Measurements from ENCODE around the gene METTL4.

DNA sequence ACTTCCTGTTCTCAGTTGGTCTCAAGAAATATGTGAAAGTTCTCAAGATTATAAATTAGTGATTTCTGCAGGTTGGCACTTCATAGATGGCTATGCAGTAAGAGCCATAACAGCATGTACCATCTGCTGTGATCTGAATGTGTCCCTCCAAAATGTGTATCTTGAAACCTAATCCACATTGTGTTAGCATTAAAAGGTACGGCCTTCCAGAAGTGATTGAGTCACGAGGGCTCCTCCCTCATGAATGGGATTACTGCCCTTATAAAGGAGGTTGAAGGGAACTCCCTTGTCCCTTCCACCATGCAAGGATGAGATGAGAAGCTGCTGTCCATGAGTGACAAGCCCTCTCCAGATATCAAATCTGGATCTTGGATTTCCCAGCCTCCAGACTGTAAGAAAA is 45.0 kb downstream of the METTL4 start:
- TF ChIP-seq, protein P1, sequence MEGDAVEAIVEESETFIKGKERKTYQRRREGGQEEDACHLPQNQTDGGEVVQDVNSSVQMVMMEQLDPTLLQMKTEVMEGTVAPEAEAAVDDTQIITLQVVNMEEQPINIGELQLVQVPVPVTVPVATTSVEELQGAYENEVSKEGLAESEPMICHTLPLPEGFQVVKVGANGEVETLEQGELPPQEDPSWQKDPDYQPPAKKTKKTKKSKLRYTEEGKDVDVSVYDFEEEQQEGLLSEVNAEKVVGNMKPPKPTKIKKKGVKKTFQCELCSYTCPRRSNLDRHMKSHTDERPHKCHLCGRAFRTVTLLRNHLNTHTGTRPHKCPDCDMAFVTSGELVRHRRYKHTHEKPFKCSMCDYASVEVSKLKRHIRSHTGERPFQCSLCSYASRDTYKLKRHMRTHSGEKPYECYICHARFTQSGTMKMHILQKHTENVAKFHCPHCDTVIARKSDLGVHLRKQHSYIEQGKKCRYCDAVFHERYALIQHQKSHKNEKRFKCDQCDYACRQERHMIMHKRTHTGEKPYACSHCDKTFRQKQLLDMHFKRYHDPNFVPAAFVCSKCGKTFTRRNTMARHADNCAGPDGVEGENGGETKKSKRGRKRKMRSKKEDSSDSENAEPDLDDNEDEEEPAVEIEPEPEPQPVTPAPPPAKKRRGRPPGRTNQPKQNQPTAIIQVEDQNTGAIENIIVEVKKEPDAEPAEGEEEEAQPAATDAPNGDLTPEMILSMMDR (IDR thresholded peaks at IDR 0.05; ENCODE audit: low read depth, low read length, poor library complexity, severe bottlenecking), result no peak
- no peak for TF ChIP-seq EZH2phosphoT487 (IDR thresholded peaks at IDR 0.05; ENCODE audit: borderline replicate concordance, low read length)

Data from DOHH2 (cell line).